CD4-positive, CD25-positive, alpha-beta regulatory T cell (primary cell): Measurements from ENCODE around the gene AMBRA1. TPM values are rescaled to one million over a fixed set of nuclear protein-coding genes. Genes with fewer than 3 reads are reported as not detected.

Experiments used
- ATAC-seq, 2 donors: fragments of 150-1000 bp; cut with Tn5 transposase; one replicate each; pipeline ENCODE4 v1.10.0; 2021; ENCODE audit warnings: low read depth in 2 of 2, moderate number of reproducible peaks in 2 of 2, moderate library complexity in 1 of 2
- DNase-seq, 3 donors: peaks; one replicate each; pipeline versions ENCODE4 v3.0.0 to v3.0.0-alpha.2; 2012 to 2022; ENCODE audit warnings: mixed read lengths in 1 of 3
- H3K27ac ChIP-seq: one replicate; pipeline ENCODE4 v1.7.0; 2013; ENCODE audit warnings: mild to moderate bottlenecking, low read length; ENCODE audit not compliant: insufficient read depth, poor library complexity, severe bottlenecking
- H3K27me3 ChIP-seq: one replicate; pipeline ENCODE4 v1.7.0; 2013; ENCODE audit warnings: low read length; ENCODE audit not compliant: control insufficient read depth, insufficient read depth
- H3K36me3 ChIP-seq: one replicate; pipeline ENCODE4 v1.7.0; 2013; ENCODE audit warnings: mild to moderate bottlenecking, low read length, moderate library complexity; ENCODE audit not compliant: control insufficient read depth, insufficient read depth
- H3K4me1 ChIP-seq: 2 replicates; pipeline ENCODE4 v1.7.0; 2013; ENCODE audit warnings: mild to moderate bottlenecking, low read length; ENCODE audit not compliant: insufficient read depth, control insufficient read depth, poor library complexity, severe bottlenecking
- H3K4me3 ChIP-seq: one replicate; pipeline ENCODE4 v1.7.0; 2013; ENCODE audit warnings: low read depth, mild to moderate bottlenecking, low read length, moderate library complexity
- H3K9me3 ChIP-seq, 2 experiments: 1 replicate in 1 of 2; 2 replicates in 1 of 2; pipeline ENCODE4 v1.7.0; 2013; ENCODE audit warnings: low read length in 2 of 2, mild to moderate bottlenecking in 1 of 2, moderate library complexity in 1 of 2; ENCODE audit not compliant: control insufficient read depth in 2 of 2
- H3K27ac Mint-ChIP-seq, 3 donors: one replicate each; pipeline ENCODE4 v1.8.0; 2020 to 2022; ENCODE audit warnings: mild to moderate bottlenecking in 3 of 3, mixed read lengths in 3 of 3, moderate library complexity in 2 of 3
- H3K27me3 Mint-ChIP-seq: one replicate; pipeline ENCODE4 v1.8.0; 2022; ENCODE audit warnings: mild to moderate bottlenecking, mixed read lengths
- H3K36me3 Mint-ChIP-seq: one replicate; pipeline ENCODE4 v1.8.0; 2020; ENCODE audit warnings: mixed read lengths
- H3K4me1 Mint-ChIP-seq, 4 donors: one replicate each; pipeline ENCODE4 v1.8.0; 2020 to 2022; ENCODE audit warnings: mixed read lengths in 4 of 4, mild to moderate bottlenecking in 1 of 4
- H3K4me3 Mint-ChIP-seq, 4 donors: one replicate each; pipeline ENCODE4 v1.8.0; 2020 to 2022; ENCODE audit warnings: mild to moderate bottlenecking in 4 of 4, mixed read lengths in 4 of 4, moderate library complexity in 3 of 4
- H3K9me3 Mint-ChIP-seq, 7 donors: one replicate each; pipeline ENCODE4 v1.8.0; 2020 to 2022; ENCODE audit warnings: mixed read lengths in 7 of 7, mild to moderate bottlenecking in 3 of 7, moderate library complexity in 2 of 7
- polyA plus RNA-seq, 4 donors: library from polyadenylated mRNA; unstranded; fragments of 300-500 nt; fragmentation: Illumina TruSeq; gene quantifications; one replicate each; pipeline ENCODE4 v1.2.3, GENCODE V29; 2021
- total RNA-seq: library from RNA; stranded (reverse); gene quantifications from one replicate; pipeline ENCODE4 v1.2.3, GENCODE V29; 2022

AMBRA1 gene
- total and polyA plus RNA-seq, 5 donors from 2014 or later: 8.2 to 61.0 (median 12.3) TPM

GRCh38 chr11:46475051-46475925 is 118.5 kb downstream of the AMBRA1 start:
- H3K4me3 ChIP-seq: no peak overlapping the region
- H3K36me3 Mint-ChIP-seq: peaks cover 14% of the 10 kb centered on the region

DNA sequence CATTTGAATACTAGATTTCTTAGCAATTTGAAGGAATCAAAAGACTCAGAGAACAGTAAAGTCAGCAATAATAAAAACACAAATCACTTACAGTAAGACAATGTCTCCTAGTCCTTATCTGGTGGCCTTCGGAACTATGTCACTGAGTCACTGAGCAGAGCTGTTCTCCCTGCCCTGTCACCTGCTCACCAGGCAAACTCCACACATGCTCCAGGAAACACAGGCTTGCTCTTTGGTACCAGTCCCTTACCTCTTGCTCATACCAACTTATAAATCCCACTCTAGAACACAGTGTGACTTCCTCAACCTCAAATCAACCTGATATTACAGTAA is 121.2 kb downstream of the AMBRA1 start:
- Histone ChIP-seq H3K4me3 (no peak overlapping the region), H3K4me1 (no peaks in the 10 kb centered on the region), H3K9me3 (no peaks in the 10 kb centered on the region), H3K36me3 (peaks cover 13% of the 10 kb centered on the region), H3K27me3 (no peaks in the 10 kb centered on the region), H3K27ac (no peak overlapping the region)
- H3K4me1 Mint-ChIP-seq: peaks cover 11 to 28% (median 13%) of the 10 kb centered on the region in 4 donors
- no peak for DNase-seq
- ATAC-seq: no peak
- no peak overlapping the region for H3K27ac Mint-ChIP-seq
- H3K27me3 Mint-ChIP-seq: no peaks in the 10 kb centered on the region
- peaks cover 12% of the 10 kb centered on the region for H3K36me3 Mint-ChIP-seq
- no peaks in the 10 kb centered on the region for H3K9me3 Mint-ChIP-seq
- no peak overlapping the region for H3K4me3 Mint-ChIP-seq

More at GRCh38 chr11:46475051-46475925, 118.5 kb downstream of the AMBRA1 start:
- Histone ChIP-seq H3K27ac (no peak overlapping the region), H3K4me1 (no peaks in the 10 kb centered on the region), H3K36me3 (peaks cover 3% of the 10 kb centered on the region), H3K27me3 (no peaks in the 10 kb centered on the region), H3K9me3 (no peaks in the 10 kb centered on the region)
- Mint-ChIP-seq H3K9me3 (no peaks in the 10 kb centered on the region), H3K27ac (peak overlapping the region in 1 of 3 donors; percentile 8), H3K4me3 (no peak overlapping the region), H3K4me1 (peaks cover 12 to 32% (median 25%) of the 10 kb centered on the region in 4 donors), H3K27me3 (no peaks in the 10 kb centered on the region)
- no peak for ATAC-seq
- no peak for DNase-seq

DNA sequence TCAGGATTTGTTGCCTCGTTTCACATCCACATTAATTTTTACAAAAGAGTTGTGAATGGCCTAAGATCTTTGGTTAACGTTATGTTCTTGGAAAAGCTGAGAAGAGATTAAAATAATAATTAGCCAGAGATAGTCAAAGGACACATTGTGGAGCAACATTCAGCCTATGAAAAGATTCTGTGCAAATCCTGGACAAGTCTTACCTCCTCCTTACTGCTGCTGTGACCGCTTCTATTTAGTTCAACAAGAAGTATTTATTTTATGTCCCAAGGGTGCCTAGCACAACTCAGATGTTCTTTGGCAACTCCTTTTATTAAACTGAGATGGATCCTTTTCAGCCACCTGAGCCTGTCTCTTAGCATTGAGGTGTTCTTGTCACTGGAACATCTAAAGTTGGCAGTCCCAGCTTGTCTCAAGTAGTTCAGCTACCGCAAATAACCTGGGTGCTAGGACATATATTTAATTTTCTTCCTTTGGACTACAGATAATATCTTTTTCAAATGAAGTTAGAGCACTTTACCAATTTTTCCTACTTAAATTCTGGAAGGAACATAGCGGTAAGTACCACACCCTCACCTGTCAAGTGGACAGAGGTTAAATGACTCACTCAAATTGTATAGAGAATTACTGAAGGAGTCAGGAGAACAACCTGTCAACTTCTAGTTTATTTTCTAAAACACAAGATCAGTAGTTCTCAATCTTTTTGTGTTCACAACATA is 121.7 kb downstream of the AMBRA1 start:
- no peak overlapping the region for H3K27ac Mint-ChIP-seq
- Histone ChIP-seq H3K9me3 (no peaks in the 10 kb centered on the region), H3K4me3 (no peak overlapping the region), H3K36me3 (peaks cover 13% of the 10 kb centered on the region), H3K27me3 (no peaks in the 10 kb centered on the region), H3K27ac (no peak overlapping the region), H3K4me1 (no peaks in the 10 kb centered on the region)
- DNase-seq (no peak), ATAC-seq (no peak)
- no peak overlapping the region for H3K4me3 Mint-ChIP-seq
- no peaks in the 10 kb centered on the region for H3K27me3 Mint-ChIP-seq
- no peaks in the 10 kb centered on the region for H3K9me3 Mint-ChIP-seq
- peaks cover 13% of the 10 kb centered on the region for H3K36me3 Mint-ChIP-seq
- H3K4me1 Mint-ChIP-seq: peaks cover 11 to 25% (median 13%) of the 10 kb centered on the region in 4 donors

- Mint-ChIP-seq H3K4me1 (peaks cover 10 to 20% (median 12%) of the 10 kb centered on the region in 4 donors), H3K27me3 (no peaks in the 10 kb centered on the region), H3K4me3 (no peak overlapping the region), H3K27ac (no peak overlapping the region), H3K36me3 (peaks cover 13% of the 10 kb centered on the region), H3K9me3 (no peaks in the 10 kb centered on the region)
- no peaks in the 10 kb centered on the region for H3K4me1 ChIP-seq
- no peak overlapping the region for H3K27ac ChIP-seq
- ATAC-seq (no peak), DNase-seq (no peak)
- peaks cover 13% of the 10 kb centered on the region for H3K36me3 ChIP-seq
- no peak overlapping the region for H3K4me3 ChIP-seq
- H3K9me3 ChIP-seq: no peaks in the 10 kb centered on the region
- no peaks in the 10 kb centered on the region for H3K27me3 ChIP-seq
Measured at GRCh38 chr11:46469926-46470325, 123.9 kb downstream of the AMBRA1 start.

DNA sequence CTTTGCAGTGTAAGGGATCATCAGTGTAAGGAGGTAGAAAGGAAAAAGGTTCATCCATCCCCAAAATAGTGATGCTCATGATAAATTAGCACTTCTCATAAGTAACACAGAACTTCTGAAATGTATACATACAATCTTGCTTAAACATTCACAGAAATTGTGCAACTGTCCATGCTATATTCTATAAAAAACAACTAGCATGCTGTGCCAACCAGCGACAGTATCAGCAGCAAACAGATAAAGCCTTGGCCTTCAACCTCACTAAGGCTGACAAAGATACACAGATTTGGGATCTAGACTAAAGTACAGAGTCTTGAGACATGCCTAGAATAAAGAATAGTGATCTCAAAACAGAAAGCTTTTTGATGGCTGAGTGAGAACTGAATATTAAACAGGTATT is 128.1 kb downstream of the AMBRA1 start:
- no peak for DNase-seq
- no peaks in the 10 kb centered on the region for H3K27me3 ChIP-seq

GRCh38 chr11:46463701-46464421 is 130.0 kb downstream of the AMBRA1 start:
- H3K27ac ChIP-seq: no peak overlapping the region
- no peak for DNase-seq
- Mint-ChIP-seq H3K36me3 (peaks cover 11% of the 10 kb centered on the region), H3K9me3 (no peaks in the 10 kb centered on the region), H3K27me3 (no peaks in the 10 kb centered on the region), H3K4me3 (no peak overlapping the region), H3K4me1 (peaks cover 11 to 34% (median 18%) of the 10 kb centered on the region in 4 donors), H3K27ac (peak overlapping the region in 2 of 3 donors; percentile 36 to 63)
- H3K4me1 ChIP-seq: no peaks in the 10 kb centered on the region
- no peak for ATAC-seq
- H3K4me3 ChIP-seq: no peak overlapping the region
- H3K36me3 ChIP-seq: peaks cover 10% of the 10 kb centered on the region
- no peaks in the 10 kb centered on the region for H3K27me3 ChIP-seq
- H3K9me3 ChIP-seq: no peaks in the 10 kb centered on the region

More for the DNA sequence above, 128.1 kb downstream of the AMBRA1 start:
- H3K4me1 Mint-ChIP-seq: peaks cover 12 to 34% (median 16%) of the 10 kb centered on the region in 4 donors
- no peak for ATAC-seq
- no peak overlapping the region for H3K4me3 Mint-ChIP-seq
- Histone ChIP-seq H3K27ac (no peak overlapping the region), H3K4me1 (no peaks in the 10 kb centered on the region), H3K4me3 (no peak overlapping the region), H3K9me3 (no peaks in the 10 kb centered on the region), H3K36me3 (peaks cover 11% of the 10 kb centered on the region)
- no peaks in the 10 kb centered on the region for H3K9me3 Mint-ChIP-seq
- H3K36me3 Mint-ChIP-seq: peaks cover 9% of the 10 kb centered on the region
- no peaks in the 10 kb centered on the region for H3K27me3 Mint-ChIP-seq
- H3K27ac Mint-ChIP-seq: peak overlapping the region in 1 of 3 donors; percentile 23

DNA sequence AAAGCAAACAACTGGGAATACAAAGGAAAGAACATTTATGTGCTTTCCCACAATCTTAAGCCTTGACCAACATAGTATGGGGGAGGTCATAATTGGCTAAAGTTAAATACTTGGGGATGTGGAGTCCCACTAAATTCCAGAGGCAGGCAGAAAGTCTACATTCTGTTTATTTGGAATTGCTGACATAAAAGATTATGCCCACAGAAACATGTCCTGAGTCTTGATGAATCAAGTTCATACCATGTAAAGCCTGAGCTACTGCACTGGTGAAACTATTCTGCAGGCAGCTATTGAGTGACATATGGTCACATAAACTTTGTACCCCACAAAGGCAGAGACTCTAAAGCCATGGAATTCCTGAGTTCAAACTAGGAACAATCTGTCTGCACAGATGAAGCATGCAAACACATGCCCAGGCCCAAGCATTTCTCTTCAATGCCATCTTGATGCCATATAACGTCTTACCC is 132.3 kb downstream of the AMBRA1 start:
- Histone ChIP-seq H3K9me3 (no peaks in the 10 kb centered on the region), H3K27ac (no peak overlapping the region), H3K27me3 (no peaks in the 10 kb centered on the region), H3K4me3 (no peak overlapping the region), H3K4me1 (no peaks in the 10 kb centered on the region), H3K36me3 (peaks cover 2% of the 10 kb centered on the region)
- Mint-ChIP-seq H3K27me3 (no peaks in the 10 kb centered on the region), H3K36me3 (peaks cover 7% of the 10 kb centered on the region), H3K9me3 (no peaks in the 10 kb centered on the region), H3K4me3 (no peak overlapping the region), H3K4me1 (peaks cover 14 to 45% (median 23%) of the 10 kb centered on the region in 4 donors), H3K27ac (no peak overlapping the region)
- DNase-seq (no peak), ATAC-seq (no peak)
